NCI-H2171 treated with DMSO at 0.1 percent for 48 hours (cell line): ENCODE results near the gene COG2.
"Not testable (repeated sequence)": the region's sequence is repeated elsewhere in the genome, so short reads cannot be mapped to it uniquely, and the experiment has no call there.

ENCODE experiments used
- DNase-seq: peaks from one replicate; lab custom pipeline; 2025; lab: John Stamatoyannopoulos, UW

Gene COG2

GRCh38 chr1:230679192-230679591 is 36.9 kb downstream of the COG2 start:
- peak; percentile 13 for DNase-seq

GRCh38 chr1:230679825-230680224 is 37.5 kb downstream of the COG2 start:
- no peak for DNase-seq

GRCh38 chr1:230680300-230681025 is 38.2 kb downstream of the COG2 start:
- DNase-seq = no peak

GRCh38 chr1:230681599-230681998 is 39.3 kb downstream of the COG2 start:
- peak; percentile 96 for DNase-seq

GRCh38 chr1:230682274-230682673 is 40.0 kb downstream of the COG2 start:
- DNase-seq = peak; percentile 100

- peak; percentile 73 for DNase-seq
These were observed 40.8 kb downstream of the COG2 start for GRCh38 chr1:230682882-230683610.

- no peak for DNase-seq
These were observed 41.9 kb downstream of the COG2 start for GRCh38 chr1:230684146-230684545.

GRCh38 chr1:230684998-230685397 is 42.7 kb downstream of the COG2 start:
- DNase-seq = no peak

- no peak for DNase-seq
These were observed 44.5 kb downstream of the COG2 start for GRCh38 chr1:230686747-230687146.

- DNase-seq = no peak
These were observed 47.8 kb downstream of the COG2 start for GRCh38 chr1:230690101-230690500.

- DNase-seq = no peak
These were observed 49.3 kb downstream of the COG2 start for GRCh38 chr1:230691615-230692014.

GRCh38 chr1:230693221-230693620 is 50.9 kb downstream of the COG2 start:
- no peak for DNase-seq

GRCh38 chr1:230693777-230694176 is 51.5 kb downstream of the COG2 start:
- no peak for DNase-seq

GRCh38 chr1:230694464-230694863 is 52.2 kb downstream of the COG2 start:
- DNase-seq = no peak

GRCh38 chr1:230694991-230695390 is 52.7 kb downstream of the COG2 start:
- no peak for DNase-seq

GRCh38 chr1:230696218-230696617 is 53.9 kb downstream of the COG2 start:
- no peak for DNase-seq

GRCh38 chr1:230696722-230697437 is 54.6 kb downstream of the COG2 start:
- no peak for DNase-seq

- DNase-seq = no peak
These were observed 55.8 kb downstream of the COG2 start for GRCh38 chr1:230698130-230698529.

- DNase-seq = not testable (repeated sequence)
These were observed 56.7 kb downstream of the COG2 start for GRCh38 chr1:230698964-230699363.

- no peak for DNase-seq
These were observed 57.4 kb downstream of the COG2 start for GRCh38 chr1:230699716-230700115.

- no peak for DNase-seq
These were observed 57.9 kb downstream of the COG2 start for GRCh38 chr1:230700132-230700531.

GRCh38 chr1:230701434-230701833 is 59.2 kb downstream of the COG2 start:
- DNase-seq = no peak
